GM21528 (cell line): Measurements from ENCODE around the gene C1QTNF8.

Experiments used
- ATAC-seq: cut with Tn5 transposase; IDR thresholded peaks from one replicate; pipeline ENCODE4 v1.9.1; 2021; ENCODE audit warnings: mild to moderate bottlenecking, moderate library complexity; ENCODE audit not compliant: unreplicated experiment, low FRiP score

C1QTNF8 gene

GRCh38 chr16:1112506-1113184 is 16.6 kb upstream of the C1QTNF8 start:
- no peak for ATAC-seq

- no peak for ATAC-seq
Measured at GRCh38 chr16:1109648-1110047, 13.6 kb upstream of the C1QTNF8 start.

GRCh38 chr16:1108299-1109252 is 12.5 kb upstream of the C1QTNF8 start:
- ATAC-seq, result no peak

- ATAC-seq, result no peak
Measured at GRCh38 chr16:1107731-1108130, 11.7 kb upstream of the C1QTNF8 start.

- no peak for ATAC-seq
Measured at GRCh38 chr16:1107141-1107540, 11.1 kb upstream of the C1QTNF8 start.

GRCh38 chr16:1106659-1107058 is 10.6 kb upstream of the C1QTNF8 start:
- ATAC-seq, result no peak

- no peak for ATAC-seq
Measured at GRCh38 chr16:1105888-1106620, 10.0 kb upstream of the C1QTNF8 start.

GRCh38 chr16:1103636-1103980 is 7.6 kb upstream of the C1QTNF8 start:
- ATAC-seq, result no peak

GRCh38 chr16:1102921-1103635 is 7.0 kb upstream of the C1QTNF8 start:
- no peak for ATAC-seq

GRCh38 chr16:1102333-1102700 is 6.3 kb upstream of the C1QTNF8 start:
- no peak for ATAC-seq

- ATAC-seq, result no peak
Measured at GRCh38 chr16:1101573-1102332, 5.7 kb upstream of the C1QTNF8 start.

- no peak for ATAC-seq
Measured at GRCh38 chr16:1101133-1101532, 5.1 kb upstream of the C1QTNF8 start.

GRCh38 chr16:1100084-1100800 is 4.2 kb upstream of the C1QTNF8 start:
- no peak for ATAC-seq

- no peak for ATAC-seq
Measured at GRCh38 chr16:1099189-1100083, 3.4 kb upstream of the C1QTNF8 start.

GRCh38 chr16:1098266-1098991 is 2.4 kb upstream of the C1QTNF8 start:
- no peak for ATAC-seq

GRCh38 chr16:1097800-1098199 is 1.8 kb upstream of the C1QTNF8 start:
- no peak for ATAC-seq

GRCh38 chr16:1097156-1097555 is 1.1 kb upstream of the C1QTNF8 start:
- ATAC-seq, result no peak
